Measurements from ENCODE around the gene CYTH1.

The CYTH1 gene

DNA sequence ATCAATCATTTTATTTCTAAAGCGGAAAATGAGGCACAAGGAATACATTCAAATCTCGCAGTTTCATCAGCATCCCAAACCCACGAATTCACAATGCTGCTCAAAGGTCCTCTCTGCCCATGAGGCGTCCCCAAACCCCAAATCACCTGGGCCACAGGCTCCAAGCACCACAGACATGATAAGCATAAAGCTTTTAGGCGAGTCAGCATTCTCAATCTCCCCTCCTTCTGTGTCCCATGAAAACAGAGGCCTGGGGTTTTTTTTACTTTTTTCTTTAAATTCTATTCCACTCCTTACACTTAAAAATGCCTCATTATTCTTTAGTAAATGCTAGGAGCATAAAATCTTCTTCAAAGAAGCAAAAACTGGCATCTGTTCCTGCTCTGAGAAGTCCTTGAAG, 55.0 kb downstream of the CYTH1 start:
- TF ChIP-seq, protein P1, sequence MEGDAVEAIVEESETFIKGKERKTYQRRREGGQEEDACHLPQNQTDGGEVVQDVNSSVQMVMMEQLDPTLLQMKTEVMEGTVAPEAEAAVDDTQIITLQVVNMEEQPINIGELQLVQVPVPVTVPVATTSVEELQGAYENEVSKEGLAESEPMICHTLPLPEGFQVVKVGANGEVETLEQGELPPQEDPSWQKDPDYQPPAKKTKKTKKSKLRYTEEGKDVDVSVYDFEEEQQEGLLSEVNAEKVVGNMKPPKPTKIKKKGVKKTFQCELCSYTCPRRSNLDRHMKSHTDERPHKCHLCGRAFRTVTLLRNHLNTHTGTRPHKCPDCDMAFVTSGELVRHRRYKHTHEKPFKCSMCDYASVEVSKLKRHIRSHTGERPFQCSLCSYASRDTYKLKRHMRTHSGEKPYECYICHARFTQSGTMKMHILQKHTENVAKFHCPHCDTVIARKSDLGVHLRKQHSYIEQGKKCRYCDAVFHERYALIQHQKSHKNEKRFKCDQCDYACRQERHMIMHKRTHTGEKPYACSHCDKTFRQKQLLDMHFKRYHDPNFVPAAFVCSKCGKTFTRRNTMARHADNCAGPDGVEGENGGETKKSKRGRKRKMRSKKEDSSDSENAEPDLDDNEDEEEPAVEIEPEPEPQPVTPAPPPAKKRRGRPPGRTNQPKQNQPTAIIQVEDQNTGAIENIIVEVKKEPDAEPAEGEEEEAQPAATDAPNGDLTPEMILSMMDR (IDR thresholded peaks at IDR 0.05; ENCODE audit: low read depth, low read length, missing control alignments): no peak
- DNase-seq (ENCODE audit: extremely low read depth, low read depth): no peak
- H3K4me3 ChIP-seq (replicated peaks; ENCODE audit: low read depth, low read length): no peak overlapping the region

DNA sequence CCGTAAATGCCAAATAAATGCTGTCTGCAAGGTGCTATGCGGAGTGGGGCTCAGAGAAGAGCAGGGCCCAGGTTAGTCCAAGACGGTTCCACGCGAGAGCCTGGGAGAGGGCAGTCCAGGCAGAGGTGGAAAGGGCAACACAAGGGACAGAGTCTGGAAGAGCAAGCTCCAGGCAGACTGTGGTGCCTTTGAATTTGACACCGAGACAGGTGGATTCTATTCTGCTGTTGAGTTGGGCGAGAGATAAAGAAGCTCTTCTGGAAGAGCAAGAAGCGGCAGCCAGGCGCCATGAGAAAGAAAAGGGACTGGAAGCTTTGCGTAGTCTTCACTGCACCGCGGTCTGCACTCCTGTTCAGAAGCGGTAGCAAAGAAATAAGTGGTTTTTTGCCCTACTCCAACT, 55.6 kb downstream of the CYTH1 start:
- no peak for DNase-seq (ENCODE audit: extremely low read depth, low read depth)
- H3K4me3 ChIP-seq (replicated peaks; ENCODE audit: low read depth, low read length): no peak overlapping the region
- TF ChIP-seq, protein P1 (IDR thresholded peaks at IDR 0.05; ENCODE audit: low read depth, low read length, missing control alignments): no peak

DNA sequence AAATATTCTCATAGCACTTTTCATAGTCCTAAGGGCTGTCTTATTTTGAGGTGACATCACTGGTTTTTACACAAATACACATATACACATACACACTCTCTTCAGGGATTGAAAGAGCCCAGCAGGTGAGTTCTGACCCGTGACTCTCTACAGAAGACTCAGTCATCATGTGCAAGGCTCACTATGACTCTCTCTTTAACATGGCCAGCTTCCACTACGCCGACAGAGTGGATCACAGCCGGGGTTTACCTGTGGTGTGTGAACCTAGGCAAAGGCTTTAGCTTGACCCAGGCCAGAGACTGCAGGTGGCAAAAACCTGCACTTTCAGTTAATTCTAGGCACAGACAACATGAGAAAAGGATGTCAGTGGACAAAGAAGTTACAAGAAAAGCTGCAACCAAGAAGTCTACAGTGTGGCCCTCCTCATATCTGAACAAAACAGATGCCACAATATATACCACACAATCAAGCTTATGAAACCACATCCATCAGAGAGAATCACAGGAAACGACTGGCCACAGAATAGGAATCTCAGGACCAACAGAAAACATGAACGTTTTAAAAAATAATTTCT, 56.5 kb downstream of the CYTH1 start:
- no peak overlapping the region for H3K4me3 ChIP-seq (replicated peaks; ENCODE audit: low read depth, low read length)
- TF ChIP-seq, protein P1 (IDR thresholded peaks at IDR 0.05; ENCODE audit: low read depth, low read length, missing control alignments): no peak
- no peak for DNase-seq (ENCODE audit: extremely low read depth, low read depth)

DNA sequence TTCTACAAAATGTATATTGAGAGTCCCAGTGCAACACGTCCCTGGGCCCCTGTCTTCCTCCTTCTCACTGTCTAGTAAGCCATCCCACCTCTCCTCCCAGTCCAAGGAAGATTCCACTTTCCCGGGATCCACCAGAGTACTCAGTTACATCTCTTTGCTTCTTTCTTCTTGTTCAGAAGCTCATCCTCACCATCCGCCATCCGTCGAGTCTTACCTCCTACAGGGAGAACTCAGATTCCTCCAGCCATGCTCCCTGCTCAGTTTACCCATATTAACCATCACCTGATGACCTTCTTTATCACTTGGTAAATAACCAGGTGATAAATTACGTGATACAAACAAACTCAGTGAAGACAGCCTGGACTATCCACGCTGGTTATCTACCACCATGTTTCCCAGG, 57.1 kb downstream of the CYTH1 start:
- H3K4me3 ChIP-seq (replicated peaks; ENCODE audit: low read depth, low read length): no peak overlapping the region
- DNase-seq (ENCODE audit: extremely low read depth, low read depth): no peak
- TF ChIP-seq, protein P1 (IDR thresholded peaks at IDR 0.05; ENCODE audit: low read depth, low read length, missing control alignments): no peak

DNA sequence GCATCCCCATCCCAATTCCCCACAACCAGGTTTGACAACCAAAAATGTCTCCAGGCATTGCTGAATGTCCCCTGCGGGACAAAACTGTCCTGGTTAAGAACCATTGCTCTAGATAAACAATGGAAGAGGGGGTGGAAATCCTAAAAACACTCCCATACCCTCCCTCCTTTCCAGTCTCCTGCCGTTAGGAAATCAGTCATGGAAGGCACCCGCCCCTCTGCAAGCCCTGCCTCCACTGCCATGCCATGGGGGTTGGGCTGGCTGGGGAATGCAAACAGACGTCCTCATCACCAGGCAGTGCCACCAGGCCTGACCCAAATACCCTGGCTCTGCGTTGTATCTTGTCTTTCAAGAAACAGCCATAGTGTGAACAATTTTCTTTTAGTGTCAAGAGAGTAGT, 57.5 kb downstream of the CYTH1 start:
- DNase-seq (ENCODE audit: extremely low read depth, low read depth): no peak
- no peak overlapping the region for H3K4me3 ChIP-seq (replicated peaks; ENCODE audit: low read depth, low read length)
- TF ChIP-seq, protein P1 (IDR thresholded peaks at IDR 0.05; ENCODE audit: low read depth, low read length, missing control alignments): no peak

DNA sequence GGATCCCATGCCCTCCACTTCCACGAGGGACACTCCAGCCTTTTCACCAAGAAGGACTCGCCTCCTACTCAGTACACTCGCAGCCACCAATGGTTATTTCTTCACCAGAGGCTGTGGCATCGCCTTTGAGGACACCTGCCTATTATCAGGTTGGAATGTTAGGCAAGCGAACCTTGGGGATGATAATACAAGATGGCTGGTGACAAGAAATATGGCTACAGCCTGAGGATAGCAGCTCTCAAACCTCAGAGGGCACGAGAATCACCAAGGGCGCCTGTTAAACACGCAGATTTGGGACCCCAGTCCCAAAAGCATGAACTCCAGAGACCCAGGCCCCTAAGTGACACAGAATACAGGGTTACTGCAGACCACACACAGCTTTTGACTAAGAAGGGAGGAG, 58.1 kb downstream of the CYTH1 start:
- no peak for DNase-seq (ENCODE audit: extremely low read depth, low read depth)
- TF ChIP-seq, protein P1 (IDR thresholded peaks at IDR 0.05; ENCODE audit: low read depth, low read length, missing control alignments): no peak
- H3K4me3 ChIP-seq (replicated peaks; ENCODE audit: low read depth, low read length): no peak overlapping the region
